CD4-positive, alpha-beta memory T cell (primary cell): ENCODE measurements around the gene EFCAB5. TPM values are rescaled to one million over a fixed set of nuclear protein-coding genes. Genes with fewer than 3 reads are reported as not detected.

Source experiments
- CTCF ChIA-PET: fragments of 350-600 bp; sonication (Branson Sonifier 250); formaldehyde crosslinking; loops from one replicate; lab custom pipeline; 2021; ENCODE audit warnings: inconsistent platforms; ENCODE audit not compliant: partially characterized antibody; lab: Charles Lee
- POLR2A ChIA-PET: fragments of 350-600 bp; sonication (Branson Sonifier 250); formaldehyde crosslinking; loops from one replicate; lab custom pipeline; 2021; ENCODE audit not compliant: partially characterized antibody; lab: Charles Lee
- DNase-seq, 5 donors: peaks; one replicate each; pipeline versions ENCODE4 v3.0.0 to v3.0.0-alpha.2; 2020 to 2022; ENCODE audit warnings: mixed read lengths in 1 of 5
- H3K27ac ChIP-seq: one replicate; pipeline ENCODE4 v1.7.0; 2013; ENCODE audit warnings: low read depth, low read length
- H3K27me3 ChIP-seq: 2 replicates; pipeline ENCODE4 v1.7.0; 2013; ENCODE audit warnings: mild to moderate bottlenecking, low read length, moderate library complexity; ENCODE audit not compliant: insufficient read depth
- H3K36me3 ChIP-seq: 2 replicates; pipeline ENCODE4 v1.7.0; 2013; ENCODE audit warnings: mild to moderate bottlenecking, low read length, moderate library complexity; ENCODE audit not compliant: insufficient read depth
- H3K4me1 ChIP-seq: 2 replicates; pipeline ENCODE4 v1.7.0; 2013; ENCODE audit warnings: mild to moderate bottlenecking, low read length, moderate library complexity; ENCODE audit not compliant: insufficient read depth
- H3K4me3 ChIP-seq, 2 donors: one replicate each; pipeline ENCODE4 v1.7.0; 2013; ENCODE audit warnings: low read length in 2 of 2, mild to moderate bottlenecking in 1 of 2
- H3K9me3 ChIP-seq, 2 donors: one replicate each; pipeline ENCODE4 v1.7.0; 2013; ENCODE audit warnings: low read length in 2 of 2, control low read depth in 1 of 2; ENCODE audit not compliant: control insufficient read depth in 1 of 2
- H3K27ac Mint-ChIP-seq, 7 donors: one replicate each; pipeline ENCODE4 v1.8.0; 2020 to 2021; ENCODE audit warnings: mixed read lengths in 7 of 7, mild to moderate bottlenecking in 6 of 7, inconsistent platforms in 3 of 7, moderate library complexity in 3 of 7
- H3K27me3 Mint-ChIP-seq, 2 donors: one replicate each; pipeline ENCODE4 v1.8.0; 2020 to 2021; ENCODE audit warnings: mixed read lengths in 2 of 2
- H3K36me3 Mint-ChIP-seq, 2 donors: one replicate each; pipeline ENCODE4 v1.8.0; 2020 to 2021; ENCODE audit warnings: mixed read lengths in 2 of 2, inconsistent platforms in 1 of 2, mild to moderate bottlenecking in 1 of 2
- H3K4me1 Mint-ChIP-seq, 4 donors: one replicate each; pipeline ENCODE4 v1.8.0; 2020 to 2021; ENCODE audit warnings: mixed read lengths in 4 of 4, mild to moderate bottlenecking in 1 of 4
- H3K4me3 Mint-ChIP-seq, 8 donors: one replicate each; pipeline ENCODE4 v1.8.0; 2020 to 2021; ENCODE audit warnings: mixed read lengths in 8 of 8, mild to moderate bottlenecking in 7 of 8, moderate library complexity in 6 of 8, inconsistent platforms in 3 of 8
- H3K9me3 Mint-ChIP-seq, 8 donors: one replicate each; pipeline ENCODE4 v1.8.0; 2020 to 2021; ENCODE audit warnings: mixed read lengths in 8 of 8, mild to moderate bottlenecking in 5 of 8, inconsistent platforms in 3 of 8, moderate library complexity in 1 of 8
- intact Hi-C: fragments of 100-400 bp; cut with micrococcal nuclease; formaldehyde crosslinking; loops from one replicate; pipeline ENCODE4 v1.15.1; 2023
- polyA plus RNA-seq, 2 donors: library from polyadenylated mRNA; unstranded; fragments of 300-500 nt; fragmentation: Illumina TruSeq; gene quantifications; one replicate each; pipeline ENCODE4 v1.2.3, GENCODE V29; 2021
- total RNA-seq, 2 experiments: library from RNA; stranded (reverse); gene quantifications; one replicate each; pipeline ENCODE4 v1.2.3, GENCODE V29; 2021

EFCAB5 gene
- total and polyA plus RNA-seq, 4 experiments from 2014 or later, result 0.39 to 4.7 (median 1.7) TPM

- peaks cover 17 to 37% (median 32%) of the 10 kb centered on the region in 4 donors for H3K4me1 Mint-ChIP-seq
- Histone ChIP-seq H3K4me3 (no peak overlapping the region), H3K27ac (no peak overlapping the region), H3K27me3 (no peaks in the 10 kb centered on the region), H3K4me1 (peaks cover 46% of the 10 kb centered on the region), H3K36me3 (no peaks in the 10 kb centered on the region), H3K9me3 (no peaks in the 10 kb centered on the region)
- peak overlapping the region in 4 of 8 donors; percentile 7 to 53 (median 15) for H3K4me3 Mint-ChIP-seq
- intact Hi-C loops, result loop anchor here (5.0 kb wide), 1 partner anchor 35 kb away; no protein-coding TSS in a partner anchor
- ChIA-PET CTCF (interaction anchor here (1.0 to 7.5 kb wide), 3 partner anchors 10 to 310 kb away, joined by 3 to 387 read pairs (median 5); no protein-coding TSS in a partner anchor), POLR2A (interaction anchor here (0.6 kb wide), 1 partner anchor 8 kb away, joined by 3 read pairs; no protein-coding TSS in a partner anchor)
- DNase-seq, result no peak
- H3K27me3 Mint-ChIP-seq, result no peaks in the 10 kb centered on the region
- peaks cover 0 to 2% (median 0%) of the 10 kb centered on the region in 8 donors for H3K9me3 Mint-ChIP-seq
- peak overlapping the region in 1 of 7 donors; percentile 37 for H3K27ac Mint-ChIP-seq
- H3K36me3 Mint-ChIP-seq, result peaks cover 0 to 9% of the 10 kb centered on the region in 2 donors
These were observed 13.9 kb upstream of the EFCAB5 start for GRCh38 chr17:29927546-29927945.

DNA sequence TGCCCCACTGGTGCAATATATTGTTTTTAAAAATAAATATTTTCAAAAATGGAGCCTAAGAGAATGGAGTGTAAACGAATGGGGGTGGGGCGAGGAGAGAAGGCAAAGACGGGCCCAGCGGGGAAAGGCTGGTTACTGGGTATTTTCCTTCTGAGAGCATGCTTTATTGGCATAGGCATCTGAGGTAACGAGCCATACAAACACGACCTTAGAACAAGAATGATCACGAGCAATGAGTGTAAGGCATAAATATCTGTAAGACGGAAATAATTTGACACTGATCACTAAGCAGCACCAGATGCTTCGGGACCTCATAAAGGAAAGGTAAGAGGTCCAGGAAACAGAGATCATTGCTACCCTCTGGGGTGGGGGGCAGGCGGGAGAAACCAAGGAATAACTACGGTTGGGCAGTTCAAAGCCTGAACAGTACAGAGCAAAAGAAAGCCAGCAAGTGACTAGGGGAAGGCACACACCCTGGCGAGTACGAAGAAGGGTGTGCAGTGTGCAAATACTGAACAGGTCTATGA, 12.4 kb upstream of the EFCAB5 start:
- no peaks in the 10 kb centered on the region for H3K27me3 Mint-ChIP-seq
- H3K27ac Mint-ChIP-seq, result no peak overlapping the region
- H3K4me3 ChIP-seq, result peak overlapping the region; percentile 84 to 93
- peaks cover 46% of the 10 kb centered on the region for H3K4me1 ChIP-seq
- no peak overlapping the region for H3K4me3 Mint-ChIP-seq
- no peaks in the 10 kb centered on the region for H3K36me3 ChIP-seq
- peak overlapping the region; percentile 88 for H3K27ac ChIP-seq
- intact Hi-C loops, result loop anchor here (5.0 kb wide), 1 partner anchor 37 kb away; no protein-coding TSS in a partner anchor
- peak in 4 of 5 donors; percentile 0 to 55 (median 11) for DNase-seq
- peaks cover 0 to 2% (median 0%) of the 10 kb centered on the region in 8 donors for H3K9me3 Mint-ChIP-seq
- H3K36me3 Mint-ChIP-seq, result peaks cover 0 to 9% of the 10 kb centered on the region in 2 donors
- H3K4me1 Mint-ChIP-seq, result peaks cover 17 to 37% (median 32%) of the 10 kb centered on the region in 4 donors
- CTCF ChIA-PET, result interaction anchor here (1.6 to 7.5 kb wide), 3 partner anchors 8 to 312 kb away, joined by 5 to 387 read pairs (median 50); no protein-coding TSS in a partner anchor
- H3K27me3 ChIP-seq, result no peaks in the 10 kb centered on the region
- POLR2A ChIA-PET, result interaction anchor here (1.2 to 4.0 kb wide), 3 partner anchors 108 to 313 kb away, joined by 6 to 68 read pairs (median 33); no protein-coding TSS in a partner anchor
- H3K9me3 ChIP-seq, result no peaks in the 10 kb centered on the region

- Histone ChIP-seq H3K27ac (peak within 1 kb of the TSS; percentile 88), H3K9me3 (no peaks in the 10 kb centered on the region), H3K36me3 (no peaks in the 10 kb centered on the region), H3K4me1 (peaks cover 46% of the 10 kb centered on the region), H3K27me3 (no peaks in the 10 kb centered on the region), H3K4me3 (peak within 1 kb of the TSS; percentile 84 to 93)
- H3K4me1 Mint-ChIP-seq, result peaks cover 17 to 37% (median 31%) of the 10 kb centered on the region in 4 donors
- ChIA-PET POLR2A (interaction anchor here (0.7 to 4.0 kb wide), 18 partner anchors 8 to 635 kb away, joined by 3 to 68 read pairs (median 6); partner anchors contain the start of genes ABHD15 and TP53I13), CTCF (interaction anchor here (0.5 to 7.5 kb wide), 24 partner anchors 9 to 362 kb away, joined by 3 to 387 read pairs (median 6); partner anchors contain the start of gene EFCAB5)
- DNase-seq, result peak; percentile 85 to 92 (median 86)
- peaks cover 0 to 9% of the 10 kb centered on the region in 2 donors for H3K36me3 Mint-ChIP-seq
- no peak within 1 kb of the TSS for H3K27ac Mint-ChIP-seq
- intact Hi-C loops, result loop anchor here (1.0 to 5.0 kb wide), 5 partner anchors 37 to 539 kb away; partner anchors contain the start of genes GIT1 and TAOK1
- H3K27me3 Mint-ChIP-seq, result no peaks in the 10 kb centered on the region
- no peak within 1 kb of the TSS for H3K4me3 Mint-ChIP-seq
- H3K9me3 Mint-ChIP-seq, result peaks cover 0 to 2% (median 0%) of the 10 kb centered on the region in 8 donors
These were observed 11.7 kb upstream of the EFCAB5 start, which contains the start of gene SSH2 for GRCh38 chr17:29929533-29930408. Gene SSH2, minus strand, starts transcription at chr17:29930228. Its CDS starts 228 bp downstream, at chr17:29930000.

DNA sequence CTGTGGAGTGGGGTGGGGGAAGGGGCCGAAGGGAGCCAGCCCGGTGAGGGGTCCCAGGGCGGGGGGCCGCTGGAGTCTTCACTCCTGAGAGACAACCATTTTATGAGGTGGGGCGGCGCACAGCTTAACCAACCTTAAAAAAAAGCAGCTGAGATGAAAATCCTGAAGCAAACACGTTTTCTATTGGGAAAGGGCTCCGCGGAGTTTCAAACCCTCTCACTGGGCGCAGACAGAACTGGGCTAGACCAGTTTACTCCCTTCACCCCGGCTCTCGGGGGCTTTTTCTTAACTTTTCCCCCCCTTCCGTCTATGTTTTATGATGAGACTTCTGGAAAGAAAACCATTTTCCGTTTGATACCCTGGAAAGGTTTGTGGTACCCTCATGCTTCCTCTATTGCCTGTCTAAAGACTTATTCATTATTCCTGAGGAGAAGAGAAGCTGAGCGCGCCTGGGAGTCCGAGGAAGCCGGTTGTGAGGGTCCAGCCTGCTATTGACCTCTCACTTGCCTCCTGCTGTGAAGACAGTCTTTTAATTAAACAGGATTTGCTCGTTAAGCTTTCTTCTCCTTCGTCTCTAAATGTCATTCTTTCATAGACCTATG, 10.9 kb upstream of the EFCAB5 start:
- Mint-ChIP-seq H3K27me3 (no peaks in the 10 kb centered on the region), H3K4me1 (peaks cover 17 to 37% (median 31%) of the 10 kb centered on the region in 4 donors)
- H3K4me3 ChIP-seq, result peak overlapping the region; percentile 84 to 93

GRCh38 chr17:29931231-29931932, 10.1 kb upstream of the EFCAB5 start:
- Mint-ChIP-seq H3K27me3 (no peaks in the 10 kb centered on the region), H3K36me3 (peaks cover 0 to 9% of the 10 kb centered on the region in 2 donors), H3K4me3 (no peak overlapping the region), H3K4me1 (peaks cover 15 to 32% (median 29%) of the 10 kb centered on the region in 4 donors), H3K27ac (no peak overlapping the region), H3K9me3 (peaks cover 0 to 6% (median 0%) of the 10 kb centered on the region in 8 donors)
- CTCF ChIA-PET, result interaction anchor here (0.5 to 7.5 kb wide), 61 partner anchors 9 to 628 kb away, joined by 3 to 387 read pairs (median 5); partner anchors contain the start of gene EFCAB5
- POLR2A ChIA-PET, result interaction anchor here (0.6 to 4.0 kb wide), 27 partner anchors 10 to 1035 kb away, joined by 3 to 68 read pairs (median 5); partner anchors contain the start of genes ABHD15, EFCAB5 and TP53I13
- Histone ChIP-seq H3K36me3 (no peaks in the 10 kb centered on the region), H3K4me1 (peaks cover 46% of the 10 kb centered on the region), H3K27ac (peak overlapping the region; percentile 88), H3K27me3 (no peaks in the 10 kb centered on the region), H3K9me3 (no peaks in the 10 kb centered on the region), H3K4me3 (no peak overlapping the region)
- intact Hi-C loops, result loop anchor here (1.0 to 2.0 kb wide), 7 partner anchors 64 to 541 kb away; partner anchors contain the start of gene TAOK1
- peak; percentile 75 to 85 (median 81) for DNase-seq

More for the DNA sequence above, 10.9 kb upstream of the EFCAB5 start:
- H3K27ac Mint-ChIP-seq, result no peak overlapping the region
- POLR2A ChIA-PET, result interaction anchor here (0.6 to 4.0 kb wide), 24 partner anchors 9 to 1035 kb away, joined by 3 to 68 read pairs (median 5); partner anchors contain the start of genes ABHD15 and TP53I13
- no peak for DNase-seq
- H3K36me3 Mint-ChIP-seq, result peaks cover 0 to 9% of the 10 kb centered on the region in 2 donors
- peaks cover 0 to 2% (median 0%) of the 10 kb centered on the region in 8 donors for H3K9me3 Mint-ChIP-seq
- no peak overlapping the region for H3K4me3 Mint-ChIP-seq
- H3K27ac ChIP-seq, result peak overlapping the region; percentile 88
- peaks cover 46% of the 10 kb centered on the region for H3K4me1 ChIP-seq
- H3K27me3 ChIP-seq, result no peaks in the 10 kb centered on the region
- intact Hi-C loops, result loop anchor here (1.0 to 2.0 kb wide), 9 partner anchors 63 to 540 kb away; partner anchors contain the start of genes GIT1 and TAOK1
- CTCF ChIA-PET, result interaction anchor here (0.5 to 7.5 kb wide), 49 partner anchors 10 to 406 kb away, joined by 3 to 387 read pairs (median 5); partner anchors contain the start of gene EFCAB5
- no peaks in the 10 kb centered on the region for H3K9me3 ChIP-seq
- H3K36me3 ChIP-seq, result no peaks in the 10 kb centered on the region
